GM19240 (cell line): ENCODE measurements around the gene TOMM6.
"Not testable (repeated sequence)": the region's sequence is repeated elsewhere in the genome, so short reads cannot be mapped to it uniquely, and the experiment has no call there.

Experiments
- DNase-seq: peaks from one replicate; pipeline ENCODE4 v3.0.0; 2011; ENCODE audit warnings: low spot score; ENCODE audit not compliant: insufficient read length

The TOMM6 gene

GRCh38 chr6:41785254-41785653 lies 2.2 kb upstream of the TOMM6 start:
- no peak for DNase-seq

- DNase-seq, result no peak
Observed at GRCh38 chr6:41785689-41786450, 1.6 kb upstream of the TOMM6 start.

GRCh38 chr6:41786451-41787218 lies 859 bp upstream of the TOMM6 start:
- DNase-seq, result peak; percentile 67

- DNase-seq, result no peak
Observed at GRCh38 chr6:41789390-41789724, 1.9 kb downstream of the TOMM6 start.

GRCh38 chr6:41790045-41790444 lies 2.6 kb downstream of the TOMM6 start:
- DNase-seq, result no peak

GRCh38 chr6:41791305-41791704 lies 3.8 kb downstream of the TOMM6 start:
- no peak for DNase-seq

GRCh38 chr6:41791984-41792383 lies 4.5 kb downstream of the TOMM6 start:
- no peak for DNase-seq

GRCh38 chr6:41796474-41796873 lies 9.0 kb downstream of the TOMM6 start:
- DNase-seq, result no peak

- no peak for DNase-seq
Observed at GRCh38 chr6:41798901-41799558, 11.5 kb downstream of the TOMM6 start.

GRCh38 chr6:41799559-41799911 lies 12.0 kb downstream of the TOMM6 start:
- DNase-seq, result no peak

- DNase-seq, result no peak
Observed at GRCh38 chr6:41801380-41801779, 13.9 kb downstream of the TOMM6 start.

- no peak for DNase-seq
Observed at GRCh38 chr6:41805830-41806774, 18.6 kb downstream of the TOMM6 start.

GRCh38 chr6:41811095-41811494 lies 23.6 kb downstream of the TOMM6 start:
- no peak for DNase-seq

- not testable (repeated sequence) for DNase-seq
Observed at GRCh38 chr6:41811946-41812345, 24.5 kb downstream of the TOMM6 start.

- DNase-seq, result no peak
Observed at GRCh38 chr6:41813469-41813868, 26.0 kb downstream of the TOMM6 start.

GRCh38 chr6:41813956-41814355 lies 26.5 kb downstream of the TOMM6 start:
- DNase-seq, result no peak

GRCh38 chr6:41814629-41815028 lies 27.1 kb downstream of the TOMM6 start:
- DNase-seq, result no peak

- no peak for DNase-seq
Observed at GRCh38 chr6:41815587-41815986, 28.1 kb downstream of the TOMM6 start.

- no peak for DNase-seq
Observed at GRCh38 chr6:41818271-41819054, 31.0 kb downstream of the TOMM6 start.

GRCh38 chr6:41821266-41821665 lies 33.8 kb downstream of the TOMM6 start:
- DNase-seq, result no peak

GRCh38 chr6:41822021-41822420 lies 34.5 kb downstream of the TOMM6 start:
- DNase-seq, result no peak
